CD14-positive monocyte (primary cell): ENCODE measurements around the gene ABCC4. TPM values are rescaled to one million over a fixed set of nuclear protein-coding genes. Genes with fewer than 3 reads are reported as not detected.

Experiments
- DNase-seq, 3 donors: peaks; one replicate each; pipeline ENCODE4 v3.0.0-alpha.2; 2011 to 2022
- H2AFZ ChIP-seq: 2 replicates; pipeline ENCODE4 v1.6.0; 2012; ENCODE audit warnings: mild to moderate bottlenecking, low read depth, low read length, inconsistent platforms; ENCODE audit not compliant: insufficient read depth, poor library complexity, severe bottlenecking
- H3K27ac ChIP-seq, 2 donors: 1 replicate in 1 of 2; 2 replicates in 1 of 2; pipeline ENCODE4 v1.5.1; 2012 to 2013; ENCODE audit warnings: low read length in 2 of 2, control low read depth in 1 of 2, inconsistent platforms in 1 of 2, low read depth in 1 of 2, mild to moderate bottlenecking in 1 of 2
- H3K27me3 ChIP-seq, 2 donors: one replicate each; pipeline versions ENCODE4 v1.6.0 to v1.6.1; 2011 to 2013; ENCODE audit warnings: low read length in 2 of 2; ENCODE audit not compliant: control insufficient read depth in 2 of 2, insufficient read depth in 2 of 2
- H3K36me3 ChIP-seq, 2 donors: replicated peaks in 1 of 2; 1 replicate in 1 of 2; 2 replicates in 1 of 2; pipeline versions ENCODE4 v1.5.1 to v1.6.1; 2012 to 2013; ENCODE audit warnings: low read length in 2 of 2, control low read depth in 1 of 2, inconsistent platforms in 1 of 2, mild to moderate bottlenecking in 1 of 2; ENCODE audit not compliant: insufficient read depth in 2 of 2, control insufficient read depth in 1 of 2
- H3K4me1 ChIP-seq, 2 donors: 1 replicate in 1 of 2; 2 replicates in 1 of 2; pipeline versions ENCODE4 v1.5.1 to v1.6.1; 2012 to 2013; ENCODE audit warnings: low read length in 2 of 2, control low read depth in 1 of 2, inconsistent platforms in 1 of 2, mild to moderate bottlenecking in 1 of 2, moderate library complexity in 1 of 2; ENCODE audit not compliant: insufficient read depth in 2 of 2, control insufficient read depth in 1 of 2
- H3K4me2 ChIP-seq: replicated peaks from 2 replicates; pipeline ENCODE3; 2012; ENCODE audit warnings: low read length, moderate library complexity, mild to moderate bottlenecking; ENCODE audit not compliant: poor library complexity, severe bottlenecking; ENCODE audit errors: extremely low read depth
- H3K4me3 ChIP-seq, 3 experiments: fragments of 200-600 bp in 1 of 3; sonication (generic) in 1 of 3; replicated peaks in 1 of 3; 1 replicate in 2 of 3; 2 replicates in 1 of 3; pipeline ENCODE4 v1.5.1; 2011 to 2013; ENCODE audit warnings: low read length in 3 of 3, mild to moderate bottlenecking in 3 of 3, control low read depth in 2 of 3, low read depth in 2 of 3, inconsistent platforms in 1 of 3, moderate library complexity in 1 of 3
- H3K79me2 ChIP-seq: 2 replicates; pipeline ENCODE4 v1.6.0; 2012; ENCODE audit warnings: mild to moderate bottlenecking, control low read depth, inconsistent platforms, low read length, moderate library complexity; ENCODE audit not compliant: insufficient read depth
- H3K9ac ChIP-seq: 2 replicates; pipeline ENCODE4 v1.6.0; 2017; ENCODE audit warnings: low read length, mild to moderate bottlenecking; ENCODE audit not compliant: insufficient read depth, poor library complexity, severe bottlenecking
- H3K9me3 ChIP-seq, 2 donors: replicated peaks in 1 of 2; 1 replicate in 1 of 2; 2 replicates in 1 of 2; pipeline versions ENCODE4 v1.5.1 to v1.6.1; 2012 to 2013; ENCODE audit warnings: low read length in 2 of 2, control low read depth in 1 of 2; ENCODE audit not compliant: control insufficient read depth in 1 of 2, insufficient read depth in 1 of 2
- H4K20me1 ChIP-seq: 2 replicates; pipeline ENCODE4 v1.6.0; 2012; ENCODE audit warnings: mild to moderate bottlenecking, low read length, control low read depth, moderate library complexity; ENCODE audit not compliant: insufficient read depth
- H3K27ac Mint-ChIP-seq, 7 donors: one replicate each; pipeline ENCODE4 v1.8.0; 2020; ENCODE audit warnings: mild to moderate bottlenecking in 7 of 7, mixed read lengths in 7 of 7, moderate library complexity in 6 of 7, inconsistent platforms in 2 of 7
- H3K27me3 Mint-ChIP-seq, 3 donors: one replicate each; pipeline ENCODE4 v1.8.0; 2021 to 2022; ENCODE audit warnings: low read depth in 3 of 3, mild to moderate bottlenecking in 3 of 3, mixed read lengths in 3 of 3, moderate library complexity in 3 of 3, inconsistent platforms in 1 of 3
- H3K36me3 Mint-ChIP-seq, 2 donors: one replicate each; pipeline ENCODE4 v1.8.0; 2020; ENCODE audit warnings: mixed read lengths in 2 of 2, inconsistent platforms in 1 of 2, mild to moderate bottlenecking in 1 of 2
- H3K4me1 Mint-ChIP-seq: one replicate; pipeline ENCODE4 v1.8.0; 2020; ENCODE audit warnings: mild to moderate bottlenecking, mixed read lengths
- H3K4me3 Mint-ChIP-seq, 2 donors: one replicate each; pipeline ENCODE4 v1.8.0; 2020; ENCODE audit warnings: mild to moderate bottlenecking in 2 of 2, mixed read lengths in 2 of 2, moderate library complexity in 1 of 2
- H3K9me3 Mint-ChIP-seq, 7 donors: one replicate each; pipeline ENCODE4 v1.8.0; 2020 to 2022; ENCODE audit warnings: mixed read lengths in 7 of 7, mild to moderate bottlenecking in 6 of 7, moderate library complexity in 6 of 7, inconsistent platforms in 2 of 7
- WGBS: methylation state at CpG from one replicate; pipeline ENCODE4 v1.1.5; 2013; ENCODE audit warnings: missing lambda C conversion rate; ENCODE audit not compliant: insufficient coverage; 5-methylcytosine and 5-hydroxymethylcytosine counted together
- intact Hi-C, 2 donors: fragments of 100-400 bp; cut with micrococcal nuclease; formaldehyde crosslinking; loops; one replicate each; pipeline versions ENCODE4 v1.15.0 to v1.15.1; 2023
- polyA plus RNA-seq, 3 donors: library from polyadenylated mRNA; depleted of rRNA in 1 of 3; unstranded in 2 of 3; stranded (reverse) in 1 of 3; fragments of 300-500 nt in 2 of 3; fragments of >200 nt in 1 of 3; fragmentation: Illumina TruSeq in 2 of 3; gene quantifications; 1 replicate in 2 of 3; 2 replicates in 1 of 3; pipeline ENCODE4 v1.2.3, GENCODE V29; 2012 to 2021
- TF ChIP-seq, protein P1 (sequence below): fragments of 200-600 bp; IDR thresholded peaks from one replicate; pipeline ENCODE4 v1.8.0; 2022; ENCODE audit warnings: antibody characterized with exemption, mild to moderate bottlenecking

The ABCC4 gene
- polyA plus RNA-seq, 3 donors = 0.96 to 2.5 (median 1.7) TPM

DNA sequence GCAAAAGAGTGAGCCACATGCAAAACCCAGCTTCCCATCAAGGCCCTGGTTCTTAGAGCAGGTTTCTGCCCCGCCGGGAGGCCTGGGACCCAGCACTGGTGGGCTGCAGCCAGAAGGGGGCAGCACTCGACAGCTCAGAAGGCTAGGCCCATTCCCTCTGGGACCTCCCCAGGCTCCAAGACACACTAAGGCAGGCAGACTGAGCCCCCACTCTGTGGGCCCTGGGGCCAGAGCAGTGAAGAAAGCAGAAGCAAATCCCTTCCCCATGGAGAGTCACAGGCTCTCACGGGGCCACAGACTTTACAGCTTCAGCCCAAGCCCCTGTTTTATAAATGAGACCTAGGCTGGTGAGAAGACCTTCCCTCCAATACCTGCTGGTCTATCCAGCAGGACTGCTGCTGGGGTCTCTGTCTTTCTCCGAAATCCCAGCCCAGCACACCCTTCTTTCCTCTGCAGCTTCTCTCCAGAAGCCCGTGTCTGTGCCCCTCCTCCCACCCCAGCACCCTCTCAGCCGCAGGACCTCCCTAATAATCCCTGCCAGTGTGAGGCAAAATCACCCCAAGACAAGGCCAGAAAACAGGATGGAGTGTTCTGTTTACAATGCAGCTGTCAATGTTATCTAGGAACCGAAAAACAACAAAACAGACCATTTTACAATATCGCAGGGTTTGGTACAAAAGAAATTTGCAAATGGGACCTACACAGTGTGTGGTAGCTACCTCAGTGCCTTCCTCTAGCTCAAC is 109.3 kb downstream of the ABCC4 start:
- H3K79me2 ChIP-seq = no peaks in the 10 kb centered on the region
- H3K27me3 ChIP-seq = no peaks in the 10 kb centered on the region
- no peaks in the 10 kb centered on the region for H3K36me3 ChIP-seq
- H3K27ac ChIP-seq = no peak overlapping the region
- TF ChIP-seq, protein P1, sequence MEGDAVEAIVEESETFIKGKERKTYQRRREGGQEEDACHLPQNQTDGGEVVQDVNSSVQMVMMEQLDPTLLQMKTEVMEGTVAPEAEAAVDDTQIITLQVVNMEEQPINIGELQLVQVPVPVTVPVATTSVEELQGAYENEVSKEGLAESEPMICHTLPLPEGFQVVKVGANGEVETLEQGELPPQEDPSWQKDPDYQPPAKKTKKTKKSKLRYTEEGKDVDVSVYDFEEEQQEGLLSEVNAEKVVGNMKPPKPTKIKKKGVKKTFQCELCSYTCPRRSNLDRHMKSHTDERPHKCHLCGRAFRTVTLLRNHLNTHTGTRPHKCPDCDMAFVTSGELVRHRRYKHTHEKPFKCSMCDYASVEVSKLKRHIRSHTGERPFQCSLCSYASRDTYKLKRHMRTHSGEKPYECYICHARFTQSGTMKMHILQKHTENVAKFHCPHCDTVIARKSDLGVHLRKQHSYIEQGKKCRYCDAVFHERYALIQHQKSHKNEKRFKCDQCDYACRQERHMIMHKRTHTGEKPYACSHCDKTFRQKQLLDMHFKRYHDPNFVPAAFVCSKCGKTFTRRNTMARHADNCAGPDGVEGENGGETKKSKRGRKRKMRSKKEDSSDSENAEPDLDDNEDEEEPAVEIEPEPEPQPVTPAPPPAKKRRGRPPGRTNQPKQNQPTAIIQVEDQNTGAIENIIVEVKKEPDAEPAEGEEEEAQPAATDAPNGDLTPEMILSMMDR = peak; percentile 81
- DNase-seq = peak; percentile 53 to 61 (median 56)
- H4K20me1 ChIP-seq = no peaks in the 10 kb centered on the region
- no peak overlapping the region for H3K4me3 ChIP-seq
- Mint-ChIP-seq H3K4me3 (no peak overlapping the region), H3K4me1 (peaks cover 3% of the 10 kb centered on the region), H3K27me3 (peaks cover 0 to 1% (median 1%) of the 10 kb centered on the region in 3 donors), H3K27ac (no peak overlapping the region), H3K9me3 (peaks cover 0 to 3% (median 0%) of the 10 kb centered on the region in 7 donors), H3K36me3 (peaks cover 1 to 10% of the 10 kb centered on the region in 2 donors)
- H2AFZ ChIP-seq = no peak overlapping the region
- H3K9me3 ChIP-seq = no peaks in the 10 kb centered on the region
- no peak overlapping the region for H3K4me2 ChIP-seq
- intact Hi-C loops = loop anchor here (2.0 to 10.0 kb wide), 3 partner anchors 210 to 643 kb away; no protein-coding TSS in a partner anchor
- 28% methylated on average over 5 of the region's 9 CpGs for WGBS
- no peak overlapping the region for H3K9ac ChIP-seq
- no peaks in the 10 kb centered on the region for H3K4me1 ChIP-seq

DNA sequence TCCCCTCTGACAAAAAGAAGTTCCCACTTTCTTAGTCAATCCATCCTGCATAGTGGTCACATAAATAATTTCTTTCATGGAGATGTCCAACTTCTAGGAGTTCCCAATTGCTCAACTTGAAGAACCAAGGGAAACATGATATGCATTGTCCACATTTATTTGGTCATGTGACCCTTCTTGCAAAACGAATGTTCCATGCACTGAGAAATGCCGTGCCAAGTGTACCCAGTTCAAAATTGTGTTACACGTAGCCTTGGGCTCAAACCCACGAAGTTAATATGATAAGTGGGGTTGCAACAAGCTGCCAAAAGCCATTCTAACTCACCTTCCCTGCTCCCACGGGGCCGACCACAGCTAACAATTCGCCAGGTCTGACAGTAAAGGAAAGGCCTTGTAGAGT is 113.1 kb downstream of the ABCC4 start:
- Mint-ChIP-seq H3K9me3 (no peaks in the 10 kb centered on the region), H3K4me1 (peaks cover 21% of the 10 kb centered on the region), H3K27ac (no peak overlapping the region), H3K27me3 (peaks cover 0 to 1% (median 0%) of the 10 kb centered on the region in 3 donors), H3K36me3 (no peaks in the 10 kb centered on the region), H3K4me3 (no peak overlapping the region)
- whole genome bisulfite sequencing = 50% methylated on average over 2 of the region's 7 CpGs
- Histone ChIP-seq H3K4me3 (no peak overlapping the region), H3K9ac (no peak overlapping the region), H3K79me2 (no peaks in the 10 kb centered on the region), H3K9me3 (no peaks in the 10 kb centered on the region), H3K36me3 (no peaks in the 10 kb centered on the region), H3K4me1 (peaks cover 13 to 16% of the 10 kb centered on the region in 2 donors), H4K20me1 (no peaks in the 10 kb centered on the region), H2AFZ (no peak overlapping the region), H3K4me2 (no peak overlapping the region), H3K27ac (no peak overlapping the region), H3K27me3 (no peaks in the 10 kb centered on the region)
- no peak for DNase-seq
- TF ChIP-seq, protein P1 = no peak
- intact Hi-C loops = loop anchor here in 1 of 2 donors (5.0 kb wide), 1 partner anchor 194 kb away; no protein-coding TSS in a partner anchor
